B cell (primary cell): ENCODE measurements around the gene MYO1H. TPM values are rescaled to one million over a fixed set of nuclear protein-coding genes. Genes with fewer than 3 reads are reported as not detected.

Source experiments
- ATAC-seq: fragments of 200-7000 bp; cut with Tn5 transposase; one replicate; pipeline ENCODE4 v1.10.0; 2021; ENCODE audit warnings: low read depth, mild to moderate bottlenecking, moderate number of reproducible peaks, moderate library complexity
- CTCF ChIA-PET: fragments of 350-600 bp; sonication (Branson Sonifier 250); formaldehyde crosslinking; loops from one replicate; lab custom pipeline; 2021; ENCODE audit warnings: antibody characterized with exemption, inconsistent platforms; lab: Charles Lee
- POLR2A ChIA-PET: fragments of 350-600 bp; sonication (Branson Sonifier 250); formaldehyde crosslinking; loops from one replicate; lab custom pipeline; 2021; ENCODE audit warnings: antibody characterized with exemption; lab: Charles Lee
- DNase-seq: peaks from one replicate; pipeline ENCODE4 v3.0.0; 2013
- H2AFZ ChIP-seq: 2 replicates; pipeline ENCODE4 v1.6.1; 2012; ENCODE audit warnings: mild to moderate bottlenecking, low read depth, low read length; ENCODE audit not compliant: insufficient read depth, poor library complexity, severe bottlenecking
- H3K27ac ChIP-seq, 2 donors: 1 replicate in 1 of 2; 2 replicates in 1 of 2; pipeline ENCODE4 v1.5.1; 2012 to 2013; ENCODE audit warnings: low read length in 2 of 2, mild to moderate bottlenecking in 2 of 2, moderate library complexity in 1 of 2
- H3K27me3 ChIP-seq, 4 experiments: fragments of 200-600 bp in 1 of 4; sonication (generic) in 1 of 4; replicated peaks in 1 of 4; 1 replicate in 2 of 4; 2 replicates in 2 of 4; pipeline versions ENCODE4 v1.6.1 to v1.7.0; 2013 to 2016; ENCODE audit warnings: low read length in 3 of 4, mild to moderate bottlenecking in 2 of 4, mixed read lengths in 1 of 4, moderate library complexity in 1 of 4; ENCODE audit not compliant: insufficient read depth in 4 of 4, control insufficient read depth in 3 of 4; ENCODE audit errors: control extremely low read depth in 1 of 4
- H3K36me3 ChIP-seq, 2 experiments: replicated peaks in 1 of 2; 1 replicate in 1 of 2; 2 replicates in 1 of 2; pipeline versions ENCODE4 v1.6.1 to v1.7.1; 2013; ENCODE audit warnings: low read length in 1 of 2; ENCODE audit not compliant: insufficient read depth in 2 of 2, control insufficient read depth in 1 of 2; ENCODE audit errors: control extremely low read depth in 1 of 2, extremely low read depth in 1 of 2
- H3K4me1 ChIP-seq, 2 donors: fragments of 200-600 bp in 1 of 2; sonication (generic) in 1 of 2; 1 replicate in 1 of 2; 2 replicates in 1 of 2; pipeline versions ENCODE4 v1.5.1 to v1.6.1; 2013 to 2017; ENCODE audit warnings: low read length in 2 of 2; ENCODE audit not compliant: control insufficient read depth in 2 of 2, insufficient read depth in 2 of 2
- H3K4me2 ChIP-seq: replicated peaks from 2 replicates; pipeline ENCODE3; 2012; ENCODE audit warnings: mild to moderate bottlenecking, low read depth, low read length; ENCODE audit not compliant: poor library complexity, severe bottlenecking
- H3K4me3 ChIP-seq, 5 experiments: fragments of 200-600 bp in 1 of 5; sonication (generic) in 1 of 5; 1 replicate in 3 of 5; 2 replicates in 2 of 5; pipeline versions ENCODE4 v1.5.1 to v1.7.0; 2011 to 2016; ENCODE audit warnings: low read length in 4 of 5, mild to moderate bottlenecking in 4 of 5, low read depth in 2 of 5, control low read depth in 1 of 5, moderate library complexity in 1 of 5; ENCODE audit not compliant: insufficient read depth in 1 of 5; ENCODE audit errors: control extremely low read depth in 1 of 5, extremely low read depth in 1 of 5
- H3K79me2 ChIP-seq: fragments of 200-600 bp; sonication (generic); one replicate; pipeline ENCODE4 v1.6.0; 2016; ENCODE audit warnings: low read length; ENCODE audit not compliant: control insufficient read depth, insufficient read depth
- H3K9ac ChIP-seq: fragments of 200-600 bp; sonication (generic); 2 replicates; pipeline ENCODE4 v1.6.1; 2017; ENCODE audit warnings: mild to moderate bottlenecking, low read length, moderate library complexity
- H3K9me3 ChIP-seq, 3 donors: one replicate each; pipeline versions ENCODE4 v1.6.1 to v1.7.1; 2013; ENCODE audit warnings: low read length in 2 of 3; ENCODE audit not compliant: control insufficient read depth in 2 of 3, insufficient read depth in 1 of 3; ENCODE audit errors: control extremely low read depth in 1 of 3
- H4K20me1 ChIP-seq: 2 replicates; pipeline ENCODE4 v1.6.0; 2012; ENCODE audit warnings: mild to moderate bottlenecking, low read length; ENCODE audit not compliant: insufficient read depth, control insufficient read depth, poor library complexity, severe bottlenecking
- H3K27ac Mint-ChIP-seq: one replicate; pipeline ENCODE4 v1.8.0; 2021; ENCODE audit warnings: mixed read lengths
- H3K27me3 Mint-ChIP-seq: one replicate; pipeline ENCODE4 v1.8.0; 2021; ENCODE audit warnings: mixed read lengths
- H3K4me1 Mint-ChIP-seq: one replicate; pipeline ENCODE4 v1.8.0; 2021; ENCODE audit warnings: mixed read lengths
- H3K4me3 Mint-ChIP-seq: one replicate; pipeline ENCODE4 v1.8.0; 2021; ENCODE audit warnings: mixed read lengths
- H3K9me3 Mint-ChIP-seq: one replicate; pipeline ENCODE4 v1.8.0; 2022; ENCODE audit warnings: mixed read lengths; ENCODE audit not compliant: insufficient read depth
- EZH2 ChIP-seq: IDR thresholded peaks from 2 replicates; pipeline ENCODE4 v1.6.1; 2012; ENCODE audit warnings: borderline replicate concordance, low read depth, mild to moderate bottlenecking, moderate library complexity, low read length; ENCODE audit not compliant: insufficient read depth, poor library complexity, severe bottlenecking
- WGBS: methylation state at CpG from one replicate; pipeline ENCODE4 v1.1.5; 2013; ENCODE audit warnings: missing lambda C conversion rate; ENCODE audit not compliant: insufficient coverage; 5-methylcytosine and 5-hydroxymethylcytosine counted together
- intact Hi-C: fragments of 100-400 bp; cut with micrococcal nuclease; formaldehyde crosslinking; loops from one replicate; pipeline ENCODE4 v1.10.0; 2022
- polyA plus RNA-seq: library from polyadenylated mRNA; depleted of rRNA; stranded (reverse); fragments of >200 nt; gene quantifications from 2 replicates; pipeline ENCODE4 v1.2.3, GENCODE V29; 2012
- total RNA-seq, 2 donors: library from RNA; stranded (reverse); fragments of 120-200 nt in 1 of 2; gene quantifications; 1 replicate in 1 of 2; 2 replicates in 1 of 2; pipeline versions ENCODE4 v1.2.3 to v1.2.4, GENCODE V29; 2013 to 2022
- TF ChIP-seq, protein P1 (sequence below): fragments of 200-600 bp; IDR thresholded peaks from one replicate; pipeline ENCODE4 v1.8.0; 2022; ENCODE audit warnings: antibody characterized with exemption, mild to moderate bottlenecking

Gene MYO1H
- total and polyA plus RNA-seq, 2 donors (not counting 1 experiment from before 2014, with no cell fraction given) = not detected

DNA sequence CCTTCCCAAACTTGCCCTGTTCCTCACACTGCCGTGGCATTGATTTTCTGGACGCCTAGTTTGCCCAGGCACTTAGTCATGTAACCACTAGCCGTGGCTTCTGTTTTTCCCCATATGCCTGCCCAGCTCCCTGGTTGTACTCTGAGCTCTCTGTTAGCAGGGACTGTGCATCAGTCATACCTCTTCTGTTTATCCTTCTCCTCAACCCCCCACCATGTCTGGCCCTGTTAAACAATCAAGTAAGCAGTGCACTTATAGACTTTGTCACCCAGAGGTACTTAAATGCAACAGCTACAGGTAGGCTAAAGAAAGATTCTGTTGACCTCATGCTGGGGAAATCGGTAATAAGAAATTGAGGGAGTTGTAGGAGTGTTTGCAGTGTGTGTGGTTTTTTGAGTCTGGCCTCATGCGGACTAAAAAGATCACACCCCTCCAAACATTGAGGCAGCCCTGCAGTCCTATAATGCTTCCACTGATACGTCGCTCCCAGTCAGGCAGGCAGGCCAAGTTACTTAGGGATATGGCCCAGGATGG, 146.7 kb downstream of the MYO1H start:
- TF ChIP-seq, protein P1, sequence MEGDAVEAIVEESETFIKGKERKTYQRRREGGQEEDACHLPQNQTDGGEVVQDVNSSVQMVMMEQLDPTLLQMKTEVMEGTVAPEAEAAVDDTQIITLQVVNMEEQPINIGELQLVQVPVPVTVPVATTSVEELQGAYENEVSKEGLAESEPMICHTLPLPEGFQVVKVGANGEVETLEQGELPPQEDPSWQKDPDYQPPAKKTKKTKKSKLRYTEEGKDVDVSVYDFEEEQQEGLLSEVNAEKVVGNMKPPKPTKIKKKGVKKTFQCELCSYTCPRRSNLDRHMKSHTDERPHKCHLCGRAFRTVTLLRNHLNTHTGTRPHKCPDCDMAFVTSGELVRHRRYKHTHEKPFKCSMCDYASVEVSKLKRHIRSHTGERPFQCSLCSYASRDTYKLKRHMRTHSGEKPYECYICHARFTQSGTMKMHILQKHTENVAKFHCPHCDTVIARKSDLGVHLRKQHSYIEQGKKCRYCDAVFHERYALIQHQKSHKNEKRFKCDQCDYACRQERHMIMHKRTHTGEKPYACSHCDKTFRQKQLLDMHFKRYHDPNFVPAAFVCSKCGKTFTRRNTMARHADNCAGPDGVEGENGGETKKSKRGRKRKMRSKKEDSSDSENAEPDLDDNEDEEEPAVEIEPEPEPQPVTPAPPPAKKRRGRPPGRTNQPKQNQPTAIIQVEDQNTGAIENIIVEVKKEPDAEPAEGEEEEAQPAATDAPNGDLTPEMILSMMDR = no peak
- no peak for TF ChIP-seq EZH2
- no peaks in the 10 kb centered on the region for H4K20me1 ChIP-seq
- H2AFZ ChIP-seq = no peak overlapping the region
- no peaks in the 10 kb centered on the region for H3K27me3 Mint-ChIP-seq
- H3K4me1 ChIP-seq = no peaks in the 10 kb centered on the region
- no peaks in the 10 kb centered on the region for H3K4me1 Mint-ChIP-seq
- H3K79me2 ChIP-seq = no peaks in the 10 kb centered on the region
- CTCF ChIA-PET = interaction anchor here (1.9 kb wide), 1 partner anchor 24 kb away, joined by 5 read pairs; no protein-coding TSS in a partner anchor
- intact Hi-C loops = no loop called here
- H3K9me3 Mint-ChIP-seq = no peaks in the 10 kb centered on the region
- POLR2A ChIA-PET = no interaction called here
- peaks cover 4 to 69% of the 10 kb centered on the region in 2 experiments for H3K36me3 ChIP-seq
- peaks cover 0 to 2% (median 0%) of the 10 kb centered on the region in 3 donors for H3K9me3 ChIP-seq
- no peak overlapping the region for H3K27ac Mint-ChIP-seq
- ATAC-seq (no peak), DNase-seq (no peak)
- H3K4me3 Mint-ChIP-seq = no peak overlapping the region
- no peaks in the 10 kb centered on the region for H3K27me3 ChIP-seq
- no peak overlapping the region for H3K4me3 ChIP-seq
- no peak overlapping the region for H3K27ac ChIP-seq
- H3K9ac ChIP-seq = no peak overlapping the region
- WGBS = 92% methylated on average over 4 of the region's 7 CpGs
- H3K4me2 ChIP-seq = no peak overlapping the region

DNA sequence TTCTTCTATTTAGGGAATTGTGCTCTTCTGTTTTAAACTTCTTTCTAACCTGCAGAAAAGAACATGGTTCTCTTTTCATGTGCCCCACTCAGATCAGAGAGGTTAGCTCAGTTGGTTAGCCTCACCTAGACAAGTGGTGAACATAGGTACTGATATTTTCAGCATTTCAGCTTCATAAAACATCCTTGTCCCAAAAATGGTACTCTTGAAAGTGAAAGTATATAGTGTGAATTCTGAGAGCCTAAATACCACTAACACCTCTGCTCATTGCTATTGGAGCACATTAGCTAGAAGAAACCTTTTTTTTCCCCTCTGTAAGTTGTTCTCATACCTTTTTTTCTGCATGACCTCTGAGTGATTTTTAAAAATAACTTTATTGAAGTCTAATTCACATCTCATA, 147.3 kb downstream of the MYO1H start:
- Histone ChIP-seq H4K20me1 (no peaks in the 10 kb centered on the region), H3K4me2 (no peak overlapping the region), H2AFZ (no peak overlapping the region), H3K4me1 (no peaks in the 10 kb centered on the region), H3K79me2 (no peaks in the 10 kb centered on the region), H3K4me3 (no peak overlapping the region), H3K27me3 (no peaks in the 10 kb centered on the region), H3K36me3 (peaks cover 4 to 68% of the 10 kb centered on the region in 2 experiments), H3K27ac (no peak overlapping the region), H3K9ac (no peak overlapping the region), H3K9me3 (peaks cover 0 to 2% (median 0%) of the 10 kb centered on the region in 3 donors)
- Mint-ChIP-seq H3K4me1 (no peaks in the 10 kb centered on the region), H3K27me3 (no peaks in the 10 kb centered on the region), H3K27ac (no peak overlapping the region), H3K9me3 (no peaks in the 10 kb centered on the region), H3K4me3 (no peak overlapping the region)
- TF ChIP-seq EZH2 = no peak
- TF ChIP-seq, protein P1 = no peak
- POLR2A ChIA-PET = no interaction called here
- ATAC-seq (no peak), DNase-seq (no peak)
- intact Hi-C loops = no loop called here
- CTCF ChIA-PET = interaction anchor here (1.9 kb wide), 1 partner anchor 24 kb away, joined by 5 read pairs; no protein-coding TSS in a partner anchor
